ENCODE results near the gene GZMA.
A peak's percentile ranks its signal among the peaks of the same experiment; 100 is the strongest.

The GZMA gene

DNA sequence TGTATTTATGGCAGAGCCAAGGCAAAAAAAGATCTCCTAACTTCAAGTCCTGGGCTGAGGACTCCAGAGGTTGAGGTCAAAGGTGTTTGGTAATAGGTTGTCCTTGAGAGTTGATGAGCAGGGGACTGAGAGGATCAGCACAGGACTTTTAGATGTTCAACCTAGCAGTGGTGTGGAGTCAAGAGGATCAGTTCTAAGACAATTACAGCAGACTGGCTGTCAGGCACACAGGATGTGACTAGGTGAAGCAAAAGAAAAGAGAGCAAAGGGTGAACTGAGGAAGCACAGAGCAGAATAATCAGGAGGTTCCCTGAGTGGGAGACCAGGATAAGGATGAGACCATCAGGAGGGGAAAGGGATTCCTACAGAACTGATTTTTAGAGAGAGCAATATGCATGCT lies 10.9 kb downstream of the GZMA start:
- DNase-seq, result no peak

GRCh38 chr5:55114061-55114460 lies 11.6 kb downstream of the GZMA start:
- DNase-seq, result no peak

DNA sequence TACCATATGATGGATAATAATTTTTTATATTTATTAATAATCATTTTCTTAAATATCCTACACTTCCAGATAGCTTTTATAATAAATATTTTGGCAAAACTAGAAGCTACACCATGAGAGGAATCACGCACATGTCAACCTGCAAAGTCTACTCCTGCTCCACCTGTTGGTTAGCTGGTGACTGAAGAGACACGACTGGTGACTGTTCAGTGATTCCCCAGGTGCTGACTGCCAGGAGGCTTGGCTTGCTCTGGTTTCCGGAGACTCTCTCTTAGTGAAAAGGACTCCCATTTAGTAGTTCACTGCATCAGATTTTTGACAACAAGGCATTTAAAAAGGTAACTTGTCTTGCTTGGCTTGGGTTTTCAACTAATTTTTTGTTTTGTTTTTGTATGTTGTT lies 20.9 kb downstream of the GZMA start:
- DNase-seq, result no peak

DNA sequence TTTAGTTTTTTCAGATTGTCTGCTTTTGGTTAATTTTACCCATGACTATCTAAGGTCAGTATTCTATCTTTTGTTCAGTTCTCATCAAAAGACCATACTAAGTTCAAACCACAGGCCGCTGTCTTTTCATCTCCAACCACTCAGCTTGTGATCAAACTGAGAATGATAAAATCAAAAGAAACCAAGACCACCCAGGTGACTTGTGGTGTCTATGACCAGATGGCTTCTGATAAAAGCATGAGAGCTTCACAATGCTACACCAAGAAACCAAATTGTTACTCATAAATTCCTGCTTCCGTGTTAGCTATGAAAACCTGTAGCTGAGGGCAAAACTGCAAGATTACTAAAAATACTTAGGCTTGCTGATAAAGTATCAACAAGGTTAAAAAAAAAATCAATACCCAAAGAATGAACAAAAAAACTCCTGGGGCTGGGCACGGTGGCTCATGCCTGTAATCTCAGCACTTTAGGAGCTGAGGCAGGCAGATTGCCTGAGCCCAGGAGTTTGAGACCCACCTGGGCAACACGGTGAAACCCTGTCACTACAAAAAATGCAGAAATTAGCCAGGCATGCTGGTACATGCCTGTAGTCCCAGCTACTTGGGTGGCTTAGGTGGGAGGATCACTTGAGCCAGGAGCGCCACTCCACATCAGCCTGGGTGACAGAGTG lies 31.7 kb downstream of the GZMA start:
- DNase-seq, result no peak

- no peak for DNase-seq
Observed at GRCh38 chr5:55136521-55136920, 34.1 kb downstream of the GZMA start.

- DNase-seq, result no peak
Observed at GRCh38 chr5:55140908-55141665, 38.6 kb downstream of the GZMA start.

DNA sequence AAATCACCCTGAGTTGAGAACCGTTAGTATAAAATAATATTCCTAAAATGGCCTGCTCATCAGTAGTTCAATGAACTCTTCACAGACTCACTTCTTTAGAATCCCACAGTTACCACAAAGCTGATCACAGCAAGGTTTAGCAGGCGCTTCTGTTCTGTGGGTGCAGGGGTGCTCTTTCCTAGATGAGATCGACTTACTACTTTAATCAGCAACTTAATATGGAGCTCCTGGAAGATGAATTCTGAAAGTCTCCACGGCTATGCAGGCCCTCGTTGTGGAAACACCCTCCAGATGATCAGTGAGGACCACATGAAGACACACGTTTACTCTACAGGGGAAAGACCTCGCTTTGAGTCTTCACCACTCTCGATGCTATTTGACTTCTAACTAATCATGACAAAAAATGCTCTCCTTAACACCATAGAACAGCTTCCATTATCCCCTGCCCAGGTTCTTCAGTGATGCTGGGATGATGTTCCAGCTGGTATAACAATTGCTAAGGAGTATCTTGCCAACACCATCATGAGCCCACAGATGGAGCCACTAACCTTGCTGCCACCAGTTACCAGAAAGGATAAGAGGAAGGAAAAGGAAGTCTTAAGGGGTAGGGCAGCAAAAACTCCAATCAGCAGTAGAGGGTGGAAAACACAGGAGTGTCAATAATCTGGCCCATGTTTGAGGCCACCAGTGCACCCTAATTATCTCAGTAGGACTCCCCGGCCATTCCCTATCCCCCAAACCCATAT lies 39.7 kb downstream of the GZMA start:
- DNase-seq, result peak; percentile 7

GRCh38 chr5:55143624-55144023 lies 41.2 kb downstream of the GZMA start:
- no peak for DNase-seq

DNA sequence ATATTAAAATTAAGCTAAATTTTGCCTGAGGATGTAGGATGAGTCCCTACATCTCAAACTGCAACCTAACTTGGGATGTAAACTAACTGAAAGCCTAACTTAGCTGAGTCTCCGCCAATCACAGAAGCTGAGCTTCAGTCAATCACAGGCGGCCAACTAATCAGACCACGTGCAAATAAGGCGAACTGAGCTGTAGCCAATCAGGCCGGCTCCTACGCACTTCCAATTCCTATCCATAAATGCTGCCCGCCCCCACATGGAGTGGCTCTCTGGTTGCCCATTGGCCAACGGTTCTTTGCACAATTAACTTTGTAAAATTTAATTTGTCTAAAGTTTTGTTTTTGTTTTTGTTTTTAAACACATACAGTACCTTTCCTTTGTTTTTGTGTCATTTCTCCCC lies 43.6 kb downstream of the GZMA start:
- DNase-seq, result no peak

- DNase-seq, result peak; percentile 91
Observed at GRCh38 chr5:55146543-55147151, 44.2 kb downstream of the GZMA start.

DNA sequence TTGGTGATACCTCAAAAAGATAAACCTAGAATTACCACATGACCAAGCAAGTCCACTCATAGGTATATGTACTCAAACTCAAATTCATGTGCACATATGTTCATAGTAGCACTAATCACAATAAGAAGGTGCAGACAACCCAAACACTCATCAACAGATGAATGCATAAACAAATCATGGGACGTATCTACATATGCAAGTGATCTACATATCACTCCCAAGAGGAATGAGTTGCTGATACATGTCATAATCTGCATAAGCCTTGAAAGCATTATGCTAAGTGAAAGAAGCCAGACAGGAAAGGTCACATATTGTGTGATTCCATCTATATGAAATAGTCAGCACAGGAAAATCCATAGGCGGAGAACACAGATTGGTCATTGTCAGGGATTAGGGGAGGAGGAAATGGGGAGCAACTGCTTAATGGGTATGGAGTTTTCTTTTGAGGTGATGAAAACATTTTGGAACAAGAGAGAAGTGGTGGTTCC lies 46.9 kb downstream of the GZMA start:
- DNase-seq, result no peak

DNA sequence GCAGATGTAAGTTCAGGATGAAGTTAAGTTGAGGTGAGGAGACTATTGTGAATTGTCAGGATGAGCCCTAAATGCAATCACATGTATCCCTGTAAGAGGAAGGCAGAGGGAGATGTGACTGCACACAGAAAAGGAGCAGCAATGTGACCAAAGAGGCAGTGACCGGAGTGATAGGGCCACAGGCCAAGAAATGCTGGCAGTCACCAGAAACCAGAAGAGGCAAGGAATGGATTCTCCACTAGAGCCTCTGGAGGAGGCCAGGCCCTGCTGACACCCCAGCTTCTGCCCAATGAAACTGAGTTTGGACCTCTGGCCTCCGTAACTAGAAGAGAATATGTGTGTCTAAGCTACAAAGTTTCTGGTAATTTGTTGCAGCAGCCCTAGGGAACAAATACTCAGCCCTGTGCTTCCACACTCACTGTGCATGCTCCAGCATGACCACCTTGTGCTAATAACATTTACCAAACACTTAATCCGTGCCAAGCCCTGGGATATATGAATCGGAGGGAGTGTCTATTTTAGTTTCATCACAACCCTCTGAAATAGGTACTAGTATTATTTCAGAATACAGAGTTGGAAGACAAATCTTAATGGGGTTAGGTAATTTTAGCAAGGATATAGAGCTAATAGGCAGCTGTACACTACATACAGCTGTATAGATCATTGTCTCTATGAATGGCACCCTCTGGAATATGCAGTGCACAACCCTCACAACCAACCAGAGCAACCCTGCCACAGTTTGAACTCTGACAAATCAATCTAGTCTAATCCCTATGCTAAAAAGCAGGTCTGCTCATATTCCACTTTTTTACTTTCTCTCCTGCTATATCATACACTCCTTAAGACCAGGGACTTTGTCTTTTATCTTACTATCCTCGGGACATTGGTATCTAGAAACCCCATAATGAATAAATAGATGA lies 49.7 kb downstream of the GZMA start:
- no peak for DNase-seq

- no peak for DNase-seq
Observed at GRCh38 chr5:55154873-55155272, 52.4 kb downstream of the GZMA start.

All from OCI-M1 (cell line).